ENCODE measurements around the gene C22orf39.

C22orf39 gene

DNA sequence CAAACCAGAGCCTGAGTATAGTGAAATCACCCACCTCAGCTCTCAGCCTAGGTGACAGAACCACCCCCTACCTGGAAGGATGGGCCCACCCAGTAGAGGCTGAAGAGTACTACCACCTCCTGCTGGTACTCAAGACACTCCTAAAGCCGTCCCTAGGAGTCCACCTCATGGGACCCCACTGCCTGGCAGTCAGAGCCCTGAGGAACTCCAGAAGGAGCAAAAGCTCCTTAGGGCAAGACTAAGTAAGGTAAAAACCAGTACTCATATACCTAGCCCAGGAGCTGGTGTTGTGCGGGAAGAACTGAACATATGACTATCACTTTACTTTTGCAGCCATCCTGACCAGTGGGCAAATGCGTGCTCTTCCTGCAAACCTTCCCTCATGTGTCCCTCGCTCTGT lies 52.2 kb downstream of the C22orf39 start:
- H3K4me3 ChIP-seq (ENCODE audit: low read depth, low read length): no peak overlapping the region
- no peak for DNase-seq (ENCODE audit: low read depth)
- TF ChIP-seq, protein P1, sequence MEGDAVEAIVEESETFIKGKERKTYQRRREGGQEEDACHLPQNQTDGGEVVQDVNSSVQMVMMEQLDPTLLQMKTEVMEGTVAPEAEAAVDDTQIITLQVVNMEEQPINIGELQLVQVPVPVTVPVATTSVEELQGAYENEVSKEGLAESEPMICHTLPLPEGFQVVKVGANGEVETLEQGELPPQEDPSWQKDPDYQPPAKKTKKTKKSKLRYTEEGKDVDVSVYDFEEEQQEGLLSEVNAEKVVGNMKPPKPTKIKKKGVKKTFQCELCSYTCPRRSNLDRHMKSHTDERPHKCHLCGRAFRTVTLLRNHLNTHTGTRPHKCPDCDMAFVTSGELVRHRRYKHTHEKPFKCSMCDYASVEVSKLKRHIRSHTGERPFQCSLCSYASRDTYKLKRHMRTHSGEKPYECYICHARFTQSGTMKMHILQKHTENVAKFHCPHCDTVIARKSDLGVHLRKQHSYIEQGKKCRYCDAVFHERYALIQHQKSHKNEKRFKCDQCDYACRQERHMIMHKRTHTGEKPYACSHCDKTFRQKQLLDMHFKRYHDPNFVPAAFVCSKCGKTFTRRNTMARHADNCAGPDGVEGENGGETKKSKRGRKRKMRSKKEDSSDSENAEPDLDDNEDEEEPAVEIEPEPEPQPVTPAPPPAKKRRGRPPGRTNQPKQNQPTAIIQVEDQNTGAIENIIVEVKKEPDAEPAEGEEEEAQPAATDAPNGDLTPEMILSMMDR (IDR thresholded peaks at IDR 0.05; ENCODE audit: control insufficient read depth, extremely low read depth, insufficient read depth): no peak

DNA sequence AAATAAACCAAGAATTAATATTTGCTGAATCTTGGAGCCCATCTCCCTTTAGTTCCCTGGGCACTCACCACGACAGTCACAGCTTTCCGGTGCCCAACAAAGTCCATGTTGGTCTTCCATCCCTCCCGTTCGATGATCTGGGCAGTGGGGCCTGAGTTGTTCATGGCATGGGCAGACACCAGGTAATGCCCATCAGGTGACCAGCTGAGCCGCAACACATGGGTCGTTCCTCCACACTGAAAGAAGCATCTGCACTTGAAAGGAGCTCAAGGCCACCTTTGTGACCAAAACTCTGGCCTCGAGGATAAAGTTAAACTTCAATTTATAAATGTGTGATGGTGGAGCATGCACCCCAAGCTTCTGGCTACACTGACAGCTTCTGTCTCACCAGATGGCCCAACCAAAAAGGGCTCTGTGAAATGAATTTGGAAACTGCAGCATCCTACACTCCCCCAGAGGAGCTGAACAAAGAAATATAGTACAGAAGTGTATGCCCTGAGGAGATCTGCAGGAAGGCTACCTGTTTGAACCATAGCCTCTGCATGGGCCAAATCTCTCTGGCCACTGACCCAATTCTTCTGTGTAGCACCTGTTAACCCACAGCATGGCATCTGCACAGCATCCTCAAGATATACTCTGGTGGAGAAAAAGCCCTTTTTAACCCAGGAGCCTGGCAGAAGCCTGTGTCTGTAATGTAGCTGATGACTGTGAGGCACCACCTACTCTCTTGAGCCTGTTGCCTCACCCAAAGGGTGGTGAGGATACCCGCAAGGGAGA lies 53.0 kb downstream of the C22orf39 start:
- no peak for DNase-seq (ENCODE audit: low read depth)
- TF ChIP-seq, protein P1 (IDR thresholded peaks at IDR 0.05; ENCODE audit: control insufficient read depth, extremely low read depth, insufficient read depth): no peak
- H3K4me3 ChIP-seq (ENCODE audit: low read depth, low read length): no peak overlapping the region

DNA sequence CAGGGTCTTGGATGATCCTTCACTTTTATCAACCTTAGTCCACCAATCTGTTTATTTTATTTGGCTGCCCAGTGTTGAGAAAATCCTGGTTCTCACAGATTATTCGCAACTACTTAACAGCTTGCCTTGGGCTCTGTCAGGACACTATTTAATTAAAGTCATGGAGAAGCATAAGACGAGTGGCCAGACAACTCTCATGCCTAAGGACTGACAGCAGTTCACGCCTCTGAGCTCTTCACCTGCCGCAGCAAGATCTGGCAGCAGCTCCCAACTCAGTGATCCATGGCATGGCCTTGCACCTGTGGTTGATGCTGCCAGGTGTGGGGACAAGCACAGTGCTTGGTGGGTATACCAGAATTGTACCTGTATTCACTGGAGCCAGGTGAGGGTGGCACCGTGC lies 53.8 kb downstream of the C22orf39 start:
- no peak overlapping the region for H3K4me3 ChIP-seq (ENCODE audit: low read depth, low read length)
- no peak for DNase-seq (ENCODE audit: low read depth)
- TF ChIP-seq, protein P1 (IDR thresholded peaks at IDR 0.05; ENCODE audit: control insufficient read depth, extremely low read depth, insufficient read depth): no peak
